SK-N-SH treated with all-trans-retinoic acid at 6 μM for 48 hours (cell line): Measurements from ENCODE around the gene TAF1B.

Source experiments
- ARNTL ChIP-seq: fragments of 450-650 bp; formaldehyde crosslinking; IDR thresholded peaks from 2 replicates; pipeline ENCODE4 v1.5.0; 2020; ENCODE audit warnings: low read depth, mild to moderate bottlenecking, moderate library complexity, borderline replicate concordance
- TCF4 ChIP-seq: fragments of 250-450 bp; sonication (Bioruptor Pico); IDR thresholded peaks from 2 replicates; pipeline ENCODE4 v1.8.0; 2021; ENCODE audit warnings: mild to moderate bottlenecking, moderate library complexity, borderline replicate concordance
- ZNF70 ChIP-seq: fragments of 450-650 bp; formaldehyde crosslinking; IDR thresholded peaks from 2 replicates; pipeline ENCODE4 v1.5.0; 2020; ENCODE audit warnings: mild to moderate bottlenecking, moderate library complexity

GRCh38 chr2:9815076-9815475 is 28.2 kb upstream of the TAF1B start:
- TF ChIP-seq ARNTL (CRISPR knock-in tag) (no peak), TCF4 (no peak), ZNF70 (CRISPR knock-in tag) (no peak)
